Nephron progenitor cell (in vitro differentiated cells): Measurements from ENCODE around the gene MBD3L5.

Experiments used
- DNase-seq: peaks from one replicate; pipeline ENCODE4 v3.0.0; 2021
- H3K27ac Mint-ChIP-seq: 2 replicates; pipeline ENCODE4 v1.8.0; 2021; ENCODE audit warnings: mild to moderate bottlenecking, moderate library complexity, mixed read lengths
- H3K27me3 Mint-ChIP-seq: 2 replicates; pipeline ENCODE4 v1.8.0; 2021; ENCODE audit warnings: mild to moderate bottlenecking, low read depth, mixed read lengths; ENCODE audit not compliant: poor library complexity
- H3K36me3 Mint-ChIP-seq: 2 replicates; pipeline ENCODE4 v1.8.0; 2021; ENCODE audit warnings: low read depth, mixed read lengths
- H3K4me1 Mint-ChIP-seq: 2 replicates; pipeline ENCODE4 v1.8.0; 2021; ENCODE audit warnings: mixed read lengths
- H3K4me3 Mint-ChIP-seq: 2 replicates; pipeline ENCODE4 v1.8.0; 2021; ENCODE audit warnings: mild to moderate bottlenecking, moderate library complexity, mixed read lengths
- H3K9me3 Mint-ChIP-seq: 2 replicates; pipeline ENCODE4 v1.8.0; 2021; ENCODE audit warnings: mild to moderate bottlenecking, moderate library complexity, mixed read lengths
- CTCF ChIP-seq: fragments of 200-600 bp; sonication (generic); IDR thresholded peaks from 2 replicates; pipeline ENCODE4 v1.5.0; 2021; ENCODE audit warnings: antibody characterized with exemption

Gene MBD3L5

GRCh38 chr19:7067716-7068115 is 37.3 kb downstream of the MBD3L5 start:
- no peak for TF ChIP-seq CTCF
- Mint-ChIP-seq H3K4me1 (peaks cover 19% of the 10 kb centered on the region), H3K36me3 (peaks cover 32% of the 10 kb centered on the region), H3K4me3 (no peak overlapping the region), H3K27me3 (peaks cover 9% of the 10 kb centered on the region), H3K27ac (no peak overlapping the region), H3K9me3 (peaks cover 65% of the 10 kb centered on the region)
- no peak for DNase-seq

- Mint-ChIP-seq H3K4me3 (peak overlapping the region; percentile 95), H3K9me3 (peaks cover 67% of the 10 kb centered on the region), H3K36me3 (peaks cover 40% of the 10 kb centered on the region), H3K27me3 (peaks cover 9% of the 10 kb centered on the region), H3K27ac (no peak overlapping the region), H3K4me1 (peaks cover 19% of the 10 kb centered on the region)
- TF ChIP-seq CTCF: no peak
- DNase-seq: no peak
Observed at GRCh38 chr19:7068599-7068998, 38.2 kb downstream of the MBD3L5 start.

DNA sequence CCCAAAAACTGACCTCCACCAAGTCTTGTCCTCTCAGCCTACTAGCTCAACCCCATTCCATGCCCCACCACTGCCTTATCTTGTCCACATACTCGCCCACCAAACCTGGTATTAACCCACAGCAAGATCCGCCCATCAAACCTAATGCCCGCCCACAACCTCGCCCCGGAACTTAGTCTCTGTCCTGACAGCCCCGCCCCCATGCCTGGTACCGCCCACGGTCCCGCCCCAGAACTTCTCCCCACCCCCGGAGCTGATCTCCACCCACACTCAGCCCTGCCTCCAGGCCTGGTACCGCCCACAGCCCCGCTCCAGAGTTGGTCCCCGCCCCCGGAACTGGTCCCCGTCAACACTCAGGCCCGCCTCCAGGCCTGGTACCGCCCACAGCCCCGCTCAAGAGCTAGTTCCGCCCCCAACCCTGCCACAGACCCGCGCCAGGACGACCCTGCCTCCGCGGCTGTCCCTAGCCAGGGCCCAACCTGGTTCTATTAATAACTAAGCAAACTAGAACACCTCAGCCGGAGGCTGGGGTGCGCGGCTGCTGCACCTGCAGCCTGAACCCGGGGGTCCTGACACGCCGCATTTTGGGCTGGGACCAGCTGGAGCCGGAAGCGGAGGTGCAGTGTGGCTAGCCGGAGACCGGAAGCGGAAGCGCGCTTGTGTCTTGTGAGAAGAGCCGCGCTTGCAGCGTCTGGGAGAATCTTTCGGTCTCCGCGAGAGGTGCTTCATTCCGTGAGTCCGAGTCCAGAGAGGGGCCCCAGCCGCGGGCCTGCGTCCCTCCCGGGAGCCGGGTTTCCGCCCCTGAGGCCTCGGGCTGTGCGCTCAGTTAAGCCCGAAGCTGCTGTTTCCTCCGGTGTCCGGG is 38.9 kb downstream of the MBD3L5 start, which contains the start of gene ZNF557:
Gene ZNF557 (plus strand): TSS at position 662 of the 862 bp plus-strand sequence. CDS start 5,372 bp downstream, outside the sequence.
- Mint-ChIP-seq H3K36me3 (peaks cover 46% of the 10 kb centered on the region), H3K4me1 (peaks cover 19% of the 10 kb centered on the region)

DNA sequence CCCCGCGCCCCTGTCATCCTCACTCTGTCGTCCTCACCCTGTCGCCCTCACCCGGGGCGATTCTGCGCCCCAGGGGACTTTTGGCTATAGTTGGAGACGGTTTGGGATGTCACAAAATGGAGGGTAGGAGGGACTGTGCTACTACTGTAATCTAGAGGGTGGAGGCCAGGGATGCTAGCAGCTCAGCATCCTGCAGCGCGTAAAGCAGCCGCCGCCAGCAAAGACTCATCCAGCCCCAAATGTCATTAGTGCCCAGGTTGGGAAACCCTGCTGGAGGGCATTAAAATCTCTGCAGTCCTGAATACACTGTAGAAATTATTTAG is 39.5 kb downstream of the MBD3L5 start:
- H3K36me3 Mint-ChIP-seq: peaks cover 52% of the 10 kb centered on the region
- peak overlapping the region; percentile 95 for H3K4me3 Mint-ChIP-seq
- DNase-seq: no peak
- no peak for TF ChIP-seq CTCF
- H3K27ac Mint-ChIP-seq: no peak overlapping the region
- H3K4me1 Mint-ChIP-seq: peaks cover 19% of the 10 kb centered on the region
- peaks cover 63% of the 10 kb centered on the region for H3K9me3 Mint-ChIP-seq
- H3K27me3 Mint-ChIP-seq: peaks cover 6% of the 10 kb centered on the region

More for the DNA sequence above, 38.9 kb downstream of the MBD3L5 start, which contains the start of gene ZNF557:
- TF ChIP-seq CTCF: no peak
- peaks cover 66% of the 10 kb centered on the region for H3K9me3 Mint-ChIP-seq
- DNase-seq: peak; percentile 98
- H3K27ac Mint-ChIP-seq: peak within 1 kb of the TSS; percentile 83
- peak within 1 kb of the TSS; percentile 95 for H3K4me3 Mint-ChIP-seq
- peaks cover 9% of the 10 kb centered on the region for H3K27me3 Mint-ChIP-seq

GRCh38 chr19:7072541-7072940 is 42.2 kb downstream of the MBD3L5 start:
- no peak for DNase-seq
- Mint-ChIP-seq H3K27ac (no peak overlapping the region), H3K36me3 (peaks cover 79% of the 10 kb centered on the region), H3K9me3 (peaks cover 69% of the 10 kb centered on the region), H3K4me1 (peaks cover 19% of the 10 kb centered on the region), H3K4me3 (peak overlapping the region; percentile 70), H3K27me3 (peaks cover 4% of the 10 kb centered on the region)
- no peak for TF ChIP-seq CTCF
